HG02610 (cell line): Measurements from ENCODE around the gene S100A16.

Experiments
- ATAC-seq: cut with Tn5 transposase; IDR thresholded peaks from one replicate; pipeline ENCODE4 v1.9.1; 2021; ENCODE audit warnings: mild to moderate bottlenecking, moderate library complexity; ENCODE audit not compliant: unreplicated experiment

S100A16 gene

GRCh38 chr1:153616144-153616916 is 3.4 kb upstream of the S100A16 start, which contains the start of gene S100A14:
Gene S100A14, minus strand, starts transcription at chr1:153616325. Its CDS starts 467 bp downstream, at chr1:153615858.
- ATAC-seq = no peak

- ATAC-seq = no peak
Measured at GRCh38 chr1:153615406-153615805, 2.5 kb upstream of the S100A16 start.

GRCh38 chr1:153614906-153615305 is 2.0 kb upstream of the S100A16 start:
- ATAC-seq = no peak

DNA sequence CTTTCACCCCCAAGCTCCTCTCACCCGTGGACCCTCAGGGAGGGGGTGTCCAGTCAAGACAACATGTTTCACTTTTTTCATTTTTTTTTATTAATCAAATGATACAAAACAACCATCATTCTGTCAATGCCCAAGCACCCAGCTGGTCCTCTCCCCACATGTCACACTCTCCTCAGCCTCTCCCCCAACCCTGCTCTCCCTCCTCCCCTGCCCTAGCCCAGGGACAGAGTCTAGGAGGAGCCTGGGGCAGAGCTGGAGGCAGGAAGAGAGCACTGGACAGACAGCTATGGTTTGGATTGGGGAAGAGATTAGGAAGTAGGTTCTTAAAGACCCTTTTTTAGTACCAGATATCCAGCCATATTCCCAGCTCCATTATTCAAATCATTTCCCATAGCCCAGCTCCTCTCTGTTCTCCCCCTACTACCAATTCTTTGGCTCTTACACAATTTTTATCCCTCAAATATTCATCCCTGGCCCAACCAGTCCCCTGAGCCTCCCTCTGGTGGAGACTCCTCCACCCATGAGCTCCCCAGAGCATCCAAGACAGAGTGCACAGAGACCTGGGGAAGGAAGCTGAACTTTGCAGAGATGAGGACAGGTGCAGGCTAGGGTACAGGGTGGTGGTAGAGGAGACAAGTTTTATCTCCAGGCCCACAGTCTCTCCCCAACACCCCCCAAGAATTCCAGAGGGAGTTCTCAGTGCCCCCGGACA is 1.4 kb upstream of the S100A16 start:
- ATAC-seq = no peak

DNA sequence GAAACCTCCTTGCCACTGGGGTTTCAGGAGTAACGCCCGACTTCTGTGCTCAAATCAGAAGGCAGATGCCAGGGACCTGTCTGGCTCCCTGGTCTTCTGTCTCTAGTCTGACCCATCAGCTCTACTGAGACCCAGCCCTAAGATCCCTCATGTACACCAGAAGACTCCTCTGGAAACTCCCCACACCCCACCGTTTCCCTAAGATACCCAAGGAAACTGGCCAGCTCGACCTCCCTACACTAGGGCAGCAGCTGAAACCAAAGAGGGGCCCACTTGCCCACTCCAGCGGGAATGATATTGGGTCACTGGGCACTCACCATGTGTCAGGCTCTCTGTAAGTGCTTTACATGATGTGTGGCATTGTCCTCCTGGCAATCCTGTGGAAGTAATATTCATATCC is 469 bp upstream of the S100A16 start:
- no peak for ATAC-seq

- no peak for ATAC-seq
Measured at GRCh38 chr1:153612111-153612754, 704 bp downstream of the S100A16 start.

DNA sequence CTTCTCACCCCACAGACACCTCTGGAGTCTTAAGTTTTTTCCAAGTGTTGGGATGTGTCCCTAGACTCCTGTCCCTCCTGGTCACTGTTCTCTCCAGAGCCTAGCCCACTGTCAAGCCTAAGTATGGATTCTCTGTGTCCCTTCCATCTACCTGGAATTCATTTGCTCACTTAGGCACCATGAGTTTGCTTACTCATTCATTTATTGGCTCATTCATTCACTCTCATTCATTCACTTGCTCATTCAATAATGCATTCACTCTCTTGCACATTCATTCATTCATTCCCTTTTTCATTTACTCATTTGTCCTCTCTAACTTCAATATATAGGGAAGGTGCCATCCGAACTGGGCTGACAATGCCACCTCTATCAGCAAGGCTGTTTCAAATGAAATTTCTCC is 1.6 kb downstream of the S100A16 start:
- ATAC-seq = no peak

DNA sequence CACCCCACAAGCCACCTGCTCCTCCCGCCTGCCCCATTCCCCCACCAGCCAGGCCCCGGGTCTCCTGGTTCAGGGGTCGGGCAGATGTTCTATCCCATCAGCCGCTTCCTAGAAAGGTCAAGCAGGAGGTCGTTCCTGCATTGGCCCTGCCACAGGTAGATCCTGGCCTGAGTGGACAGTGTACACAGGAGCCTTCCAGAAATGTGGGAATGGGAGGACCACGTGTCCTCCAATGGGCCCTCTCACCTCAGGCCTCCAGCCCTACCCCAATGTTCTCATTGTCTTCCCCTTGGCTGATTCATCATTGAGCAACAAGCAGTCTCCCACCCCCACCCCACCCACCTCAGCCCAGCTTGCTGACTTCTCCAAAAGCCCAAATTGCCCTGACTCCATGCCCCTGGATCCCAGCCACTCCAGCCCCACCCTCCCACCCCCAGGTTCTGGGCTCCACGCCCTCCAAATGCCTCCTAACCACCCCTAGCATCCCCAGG is 2.1 kb downstream of the S100A16 start:
- ATAC-seq = no peak

GRCh38 chr1:153610334-153610733 is 2.6 kb downstream of the S100A16 start:
- ATAC-seq = no peak

DNA sequence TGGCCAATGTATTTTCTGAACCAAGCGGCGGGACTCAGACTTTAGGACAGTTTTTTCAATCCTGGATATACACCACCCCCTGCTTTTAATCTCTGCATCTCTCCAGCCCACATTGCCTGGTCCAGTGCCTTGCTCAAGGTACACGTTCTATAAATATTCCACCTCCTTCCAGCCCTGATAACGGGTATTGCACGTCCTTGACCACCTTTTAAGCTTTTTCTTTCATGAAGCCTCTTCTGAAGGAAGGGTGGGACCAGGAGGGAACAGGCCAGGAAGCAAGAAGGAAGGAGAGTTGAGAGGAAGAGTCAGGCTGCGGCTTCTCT is 3.4 kb downstream of the S100A16 start:
- ATAC-seq = no peak

DNA sequence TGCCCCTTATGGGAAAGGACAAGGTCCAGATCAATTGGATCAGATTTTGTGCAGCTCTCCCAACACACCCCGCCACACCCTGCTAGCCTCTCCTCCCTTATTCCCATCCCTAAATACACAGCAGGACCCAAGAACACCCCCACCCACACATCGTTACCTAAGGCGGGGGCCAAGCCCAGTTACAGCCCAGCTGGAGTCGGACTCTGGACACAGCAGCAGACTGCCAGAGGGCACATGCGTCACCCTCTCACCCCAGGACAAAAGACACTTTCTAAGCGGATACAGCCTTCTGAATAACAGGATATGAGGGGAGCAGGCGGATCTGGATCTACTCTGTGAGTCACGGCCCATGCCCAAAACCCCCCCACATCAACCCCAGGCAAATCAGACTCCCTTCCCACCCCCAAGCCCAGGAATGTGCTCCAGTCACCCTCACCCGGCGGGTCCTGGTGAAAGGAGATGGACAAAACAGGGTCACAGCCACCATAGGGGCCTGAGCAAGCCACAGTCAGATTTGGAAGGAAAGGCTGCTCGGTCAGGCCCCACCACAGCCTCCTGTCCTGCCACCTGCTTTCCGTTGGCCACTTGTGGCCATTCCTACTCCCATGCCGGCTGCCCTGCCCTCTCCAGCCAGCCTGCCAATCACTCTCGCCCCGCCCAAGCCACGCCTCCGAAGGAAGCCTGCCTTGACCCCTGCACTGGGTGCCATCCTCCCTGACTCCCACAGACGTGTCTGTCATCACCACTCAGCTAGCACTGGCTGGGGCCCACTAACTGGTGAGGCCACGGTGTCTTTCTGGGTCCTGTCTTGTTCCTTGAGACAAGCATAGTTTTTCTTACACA is 4.0 kb downstream of the S100A16 start:
- no peak for ATAC-seq

DNA sequence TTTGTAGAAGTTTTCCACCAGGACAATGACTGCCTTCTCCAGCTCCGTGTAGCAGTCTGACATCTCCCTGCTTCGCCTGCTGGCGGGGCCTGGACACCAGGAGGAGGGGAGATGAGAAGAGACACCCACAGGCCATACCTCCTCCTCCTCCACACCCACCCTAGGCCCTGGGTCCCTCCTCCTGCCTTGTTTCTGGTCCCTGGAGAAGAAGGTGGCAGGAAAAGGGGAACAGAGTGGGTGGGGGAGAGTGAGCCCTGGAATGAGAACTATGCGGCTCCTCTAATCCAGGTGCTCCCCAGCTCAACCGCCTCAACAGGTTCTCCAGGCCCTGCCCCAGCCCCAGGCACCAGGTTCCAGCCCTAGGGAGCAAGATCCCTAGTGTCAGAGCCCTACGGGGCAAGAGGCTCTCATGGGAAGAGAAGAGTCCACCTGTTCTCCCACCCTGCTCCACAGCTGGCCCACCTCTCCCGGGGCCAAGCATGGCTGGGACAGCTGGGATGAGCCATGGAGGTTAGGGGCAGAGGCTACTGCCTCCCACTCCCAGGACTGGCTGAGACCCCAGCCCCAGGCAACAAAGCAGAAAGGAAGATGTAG is 4.8 kb downstream of the S100A16 start:
- ATAC-seq = no peak

DNA sequence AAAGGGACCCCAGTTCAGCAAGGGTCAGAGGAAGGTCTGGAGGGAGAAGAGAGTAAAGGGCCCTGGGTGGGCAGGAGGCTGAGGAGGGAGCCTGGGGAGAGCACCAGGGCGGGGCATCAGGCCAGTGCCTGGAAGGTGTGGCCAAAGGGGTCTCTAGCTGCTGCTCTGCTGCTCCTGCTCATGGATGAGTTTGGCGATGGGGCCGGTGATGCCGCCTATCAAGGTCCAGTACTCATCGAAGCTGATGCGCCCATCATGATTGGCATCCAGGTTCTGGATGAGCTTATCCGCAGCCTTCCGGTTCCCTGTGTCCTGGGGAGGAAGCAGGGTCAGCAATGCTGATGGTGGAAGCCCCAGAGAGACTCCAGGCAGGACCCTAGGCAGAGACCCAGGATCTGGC is 5.6 kb downstream of the S100A16 start:
- no peak for ATAC-seq

DNA sequence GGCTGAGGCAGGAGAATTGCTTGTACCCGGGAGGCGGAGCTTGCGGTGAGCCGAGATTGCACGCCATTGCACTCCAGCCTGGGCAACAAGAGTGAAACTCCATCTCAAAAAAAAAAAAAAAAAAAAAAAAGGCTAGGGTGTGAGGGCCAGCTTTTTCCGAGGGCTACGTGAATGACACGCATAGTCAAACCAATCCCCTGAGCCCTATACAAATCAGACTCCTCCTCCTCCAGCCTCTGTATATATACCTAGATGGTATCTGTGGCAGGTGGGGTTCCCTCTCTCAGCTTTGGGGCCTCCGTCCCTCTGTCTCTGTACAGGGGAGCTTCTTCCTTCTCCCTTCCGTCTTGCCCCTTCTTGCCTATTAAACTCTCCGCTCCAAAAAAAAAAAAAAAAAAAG is 6.7 kb downstream of the S100A16 start:
- ATAC-seq = no peak

GRCh38 chr1:153602749-153603148 is 10.2 kb downstream of the S100A16 start:
- no peak for ATAC-seq

DNA sequence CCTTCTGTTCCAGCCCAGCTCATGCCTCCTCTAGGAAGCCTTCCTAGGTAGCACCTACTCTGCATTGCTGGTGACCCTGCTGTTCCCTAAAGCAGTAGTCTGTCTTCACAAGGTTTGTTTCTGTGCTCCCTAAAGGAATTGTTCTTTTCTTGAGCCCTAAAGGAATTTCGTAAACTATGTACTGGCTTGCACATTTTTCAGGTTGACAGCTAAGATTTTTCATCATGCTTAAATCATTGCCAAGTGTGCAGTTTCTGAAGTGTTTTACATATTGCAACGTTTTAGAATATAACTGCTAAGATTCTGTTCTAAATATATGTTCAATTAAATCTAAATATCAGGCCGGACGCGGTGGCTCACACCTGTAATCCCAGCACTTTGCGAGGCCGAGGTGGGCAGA is 13.1 kb downstream of the S100A16 start:
- ATAC-seq = no peak

GRCh38 chr1:153598309-153599172 is 14.4 kb downstream of the S100A16 start:
- peak; percentile 97 for ATAC-seq

GRCh38 chr1:153597206-153597605 is 15.7 kb downstream of the S100A16 start:
- ATAC-seq = no peak

GRCh38 chr1:153592748-153593147 is 20.2 kb downstream of the S100A16 start:
- ATAC-seq = no peak

DNA sequence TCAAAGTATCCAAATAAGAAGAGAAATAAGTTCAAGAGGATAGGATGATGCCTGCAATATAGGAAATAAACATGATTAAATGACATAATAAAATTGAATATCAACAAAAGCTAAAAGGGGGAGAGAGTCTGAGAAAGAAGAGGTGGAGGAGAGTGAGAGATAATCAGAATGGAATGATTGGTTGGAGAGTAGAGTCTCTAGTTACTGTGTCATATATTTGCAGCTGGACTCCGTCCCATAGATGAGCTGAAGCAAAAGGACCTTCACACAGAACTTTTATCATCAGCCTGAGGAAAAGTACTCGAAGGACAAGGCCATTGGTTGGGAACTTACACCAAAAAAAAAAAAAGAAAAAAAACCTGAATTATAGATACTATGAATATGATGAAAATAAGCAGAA is 24.5 kb downstream of the S100A16 start:
- ATAC-seq = no peak
